HEK293 (cell line): ENCODE results near the gene ZNF524.

Experiments
- ELK4 ChIP-seq: IDR thresholded peaks from 2 replicates; pipeline ENCODE4 v1.6.1; 2011; ENCODE audit warnings: mild to moderate bottlenecking, low read depth, low read length, borderline replicate concordance
- GLI4 ChIP-seq: fragments of 450-650 bp; formaldehyde crosslinking; IDR thresholded peaks from 2 replicates; pipeline ENCODE4 v1.5.1; 2016; ENCODE audit warnings: missing biosample characterization, missing genetic modification characterization
- GLIS1 ChIP-seq: fragments of 450-650 bp; formaldehyde crosslinking; IDR thresholded peaks from 2 replicates; pipeline ENCODE4 v1.5.1; 2016; ENCODE audit warnings: missing biosample characterization, missing genetic modification characterization
- HOXC10 ChIP-seq: sonication (generic); formaldehyde crosslinking; IDR thresholded peaks from 2 replicates; pipeline ENCODE4 v1.8.1; 2023; ENCODE audit warnings: mild to moderate bottlenecking, missing genetic modification reagents
- OSR2 ChIP-seq: fragments of 450-650 bp; formaldehyde crosslinking; IDR thresholded peaks from 2 replicates; pipeline ENCODE4 v1.5.1; 2016; ENCODE audit warnings: missing biosample characterization, missing genetic modification characterization
- SP3 ChIP-seq: fragments of 450-650 bp; formaldehyde crosslinking; IDR thresholded peaks from 2 replicates; pipeline ENCODE4 v1.5.1; 2016; ENCODE audit warnings: missing biosample characterization, missing genetic modification characterization
- ZFP37 ChIP-seq: fragments of 450-650 bp; formaldehyde crosslinking; IDR thresholded peaks from 2 replicates; pipeline ENCODE4 v1.5.1; 2016; ENCODE audit warnings: missing biosample characterization, missing genetic modification characterization
- ZNF132 ChIP-seq: fragments of 450-650 bp; formaldehyde crosslinking; IDR thresholded peaks from 2 replicates; pipeline ENCODE4 v1.5.1; 2017; ENCODE audit warnings: missing biosample characterization, missing genetic modification characterization, borderline replicate concordance
- ZNF169 ChIP-seq: fragments of 450-650 bp; formaldehyde crosslinking; IDR thresholded peaks from 2 replicates; pipeline ENCODE4 v1.5.1; 2016; ENCODE audit warnings: missing biosample characterization, missing genetic modification characterization
- ZNF2 ChIP-seq: fragments of 450-650 bp; formaldehyde crosslinking; IDR thresholded peaks from 2 replicates; pipeline ENCODE4 v1.5.1; 2016; ENCODE audit warnings: missing biosample characterization, missing genetic modification characterization
- ZNF266 ChIP-seq: fragments of 450-650 bp; formaldehyde crosslinking; IDR thresholded peaks from 2 replicates; pipeline ENCODE4 v1.5.1; 2016; ENCODE audit warnings: missing biosample characterization, missing genetic modification characterization, low read depth
- ZNF302 ChIP-seq: fragments of 450-650 bp; formaldehyde crosslinking; IDR thresholded peaks from 2 replicates; pipeline ENCODE4 v1.5.1; 2016; ENCODE audit warnings: missing biosample characterization, missing genetic modification characterization, low read depth
- ZNF404 ChIP-seq: fragments of 450-650 bp; formaldehyde crosslinking; IDR thresholded peaks from 2 replicates; pipeline ENCODE4 v1.5.1; 2017; ENCODE audit warnings: missing biosample characterization, missing genetic modification characterization
- ZNF48 ChIP-seq: fragments of 450-650 bp; formaldehyde crosslinking; IDR thresholded peaks from 2 replicates; pipeline ENCODE4 v1.5.1; 2016; ENCODE audit warnings: missing biosample characterization, missing genetic modification characterization
- ZNF654 ChIP-seq: fragments of 450-650 bp; formaldehyde crosslinking; IDR thresholded peaks from 2 replicates; pipeline ENCODE4 v1.5.1; 2016; ENCODE audit warnings: low read depth, missing biosample characterization, missing genetic modification characterization
- ZNF670 ChIP-seq: fragments of 450-650 bp; formaldehyde crosslinking; IDR thresholded peaks from 2 replicates; pipeline ENCODE4 v1.5.1; 2016; ENCODE audit warnings: missing biosample characterization, missing genetic modification characterization, low read depth
- ZNF701 ChIP-seq: fragments of 450-650 bp; formaldehyde crosslinking; IDR thresholded peaks from 2 replicates; pipeline ENCODE4 v1.5.1; 2016; ENCODE audit warnings: missing biosample characterization, missing genetic modification characterization
- ZSCAN16 ChIP-seq: fragments of 450-650 bp; formaldehyde crosslinking; IDR thresholded peaks from 2 replicates; pipeline ENCODE4 v1.5.1; 2016; ENCODE audit warnings: missing biosample characterization, missing genetic modification characterization
- ZSCAN4 ChIP-seq: fragments of 450-650 bp; formaldehyde crosslinking; IDR thresholded peaks from 2 replicates; pipeline ENCODE4 v1.5.1; 2017; ENCODE audit warnings: missing biosample characterization, missing genetic modification characterization
- TF ChIP-seq, protein P1 (sequence below): fragments of 450-650 bp; formaldehyde crosslinking; conservative IDR thresholded peaks from 2 replicates; pipeline ENCODE4 v1.5.1; 2016; ENCODE audit warnings: low read depth, missing biosample characterization, missing genetic modification characterization
- TF ChIP-seq, protein P2 (sequence below): fragments of 450-650 bp; formaldehyde crosslinking; IDR thresholded peaks from 2 replicates; pipeline ENCODE4 v1.5.1; 2016; ENCODE audit warnings: missing biosample characterization, missing genetic modification characterization, borderline replicate concordance
- TF ChIP-seq, protein P3 (sequence below): fragments of 450-650 bp; formaldehyde crosslinking; IDR thresholded peaks from 2 replicates; pipeline ENCODE4 v1.5.1; 2016; ENCODE audit warnings: missing biosample characterization, missing genetic modification characterization
- TF ChIP-seq, protein P4 (sequence below): fragments of 450-650 bp; formaldehyde crosslinking; IDR thresholded peaks from 2 replicates; pipeline ENCODE4 v1.5.1; 2016; ENCODE audit warnings: missing biosample characterization, missing genetic modification characterization, borderline replicate concordance
- TF ChIP-seq, protein P5 (sequence below): fragments of 450-650 bp; formaldehyde crosslinking; IDR thresholded peaks from 2 replicates; pipeline ENCODE4 v1.5.0; 2017; ENCODE audit warnings: missing biosample characterization, missing genetic modification characterization, borderline replicate concordance

ZNF524 gene

DNA sequence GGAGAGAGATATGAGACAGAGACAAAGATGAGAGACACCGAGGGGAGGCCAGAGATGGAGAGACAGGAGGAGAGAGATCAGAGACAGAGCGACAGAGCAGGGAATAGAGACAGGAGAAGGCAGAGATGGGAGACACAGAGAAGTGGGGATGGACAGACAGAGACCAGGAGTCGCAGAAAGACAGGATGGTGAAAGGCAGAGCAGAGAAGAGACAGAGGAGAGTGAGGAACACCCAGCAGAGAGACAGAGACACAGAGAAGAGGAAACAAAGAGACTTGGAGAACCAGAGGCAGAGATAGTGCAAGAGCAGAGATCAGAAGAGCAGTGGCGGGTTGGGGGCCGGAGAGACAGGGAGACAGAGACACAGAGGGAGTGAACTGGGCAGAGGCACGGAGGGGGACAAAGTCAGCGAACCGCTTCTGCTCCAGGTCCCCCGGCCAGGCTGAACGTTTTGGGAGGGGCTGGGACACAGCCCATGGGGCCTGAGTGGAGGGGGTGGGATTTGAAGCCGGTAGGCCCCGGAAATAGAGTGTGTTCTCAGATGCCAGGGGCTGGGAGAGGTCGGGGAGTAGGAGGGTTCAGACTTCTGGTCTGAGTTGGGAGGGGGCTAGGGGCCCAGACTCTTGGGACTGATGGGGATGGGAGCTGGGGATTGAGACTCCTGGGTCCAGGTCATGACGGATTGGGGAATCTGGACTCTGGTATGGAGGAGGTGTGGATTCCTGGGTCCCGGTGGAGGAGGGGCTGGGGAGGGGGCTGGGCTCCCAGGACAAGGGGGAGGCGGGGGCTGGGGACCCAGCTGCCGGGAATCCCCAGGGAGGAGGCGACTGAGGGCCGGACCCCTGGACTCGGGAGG lies 20.1 kb upstream of the ZNF524 start (continued):
- TF ChIP-seq, protein P1, sequence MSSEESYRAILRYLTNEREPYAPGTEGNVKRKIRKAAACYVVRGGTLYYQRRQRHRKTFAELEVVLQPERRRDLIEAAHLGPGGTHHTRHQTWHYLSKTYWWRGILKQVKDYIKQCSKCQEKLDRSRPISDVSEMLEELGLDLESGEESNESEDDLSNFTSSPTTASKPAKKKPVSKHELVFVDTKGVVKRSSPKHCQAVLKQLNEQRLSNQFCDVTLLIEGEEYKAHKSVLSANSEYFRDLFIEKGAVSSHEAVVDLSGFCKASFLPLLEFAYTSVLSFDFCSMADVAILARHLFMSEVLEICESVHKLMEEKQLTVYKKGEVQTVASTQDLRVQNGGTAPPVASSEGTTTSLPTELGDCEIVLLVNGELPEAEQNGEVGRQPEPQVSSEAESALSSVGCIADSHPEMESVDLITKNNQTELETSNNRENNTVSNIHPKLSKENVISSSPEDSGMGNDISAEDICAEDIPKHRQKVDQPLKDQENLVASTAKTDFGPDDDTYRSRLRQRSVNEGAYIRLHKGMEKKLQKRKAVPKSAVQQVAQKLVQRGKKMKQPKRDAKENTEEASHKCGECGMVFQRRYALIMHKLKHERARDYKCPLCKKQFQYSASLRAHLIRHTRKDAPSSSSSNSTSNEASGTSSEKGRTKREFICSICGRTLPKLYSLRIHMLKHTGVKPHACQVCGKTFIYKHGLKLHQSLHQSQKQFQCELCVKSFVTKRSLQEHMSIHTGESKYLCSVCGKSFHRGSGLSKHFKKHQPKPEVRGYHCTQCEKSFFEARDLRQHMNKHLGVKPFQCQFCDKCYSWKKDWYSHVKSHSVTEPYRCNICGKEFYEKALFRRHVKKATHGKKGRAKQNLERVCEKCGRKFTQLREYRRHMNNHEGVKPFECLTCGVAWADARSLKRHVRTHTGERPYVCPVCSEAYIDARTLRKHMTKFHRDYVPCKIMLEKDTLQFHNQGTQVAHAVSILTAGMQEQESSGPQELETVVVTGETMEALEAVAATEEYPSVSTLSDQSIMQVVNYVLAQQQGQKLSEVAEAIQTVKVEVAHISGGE (tag by site-specific recombination): peak; percentile 12; the same call in 1 of the 2 replicates
- TF ChIP-seq ZNF701 (tag by site-specific recombination): no peak
- TF ChIP-seq, protein P2, sequence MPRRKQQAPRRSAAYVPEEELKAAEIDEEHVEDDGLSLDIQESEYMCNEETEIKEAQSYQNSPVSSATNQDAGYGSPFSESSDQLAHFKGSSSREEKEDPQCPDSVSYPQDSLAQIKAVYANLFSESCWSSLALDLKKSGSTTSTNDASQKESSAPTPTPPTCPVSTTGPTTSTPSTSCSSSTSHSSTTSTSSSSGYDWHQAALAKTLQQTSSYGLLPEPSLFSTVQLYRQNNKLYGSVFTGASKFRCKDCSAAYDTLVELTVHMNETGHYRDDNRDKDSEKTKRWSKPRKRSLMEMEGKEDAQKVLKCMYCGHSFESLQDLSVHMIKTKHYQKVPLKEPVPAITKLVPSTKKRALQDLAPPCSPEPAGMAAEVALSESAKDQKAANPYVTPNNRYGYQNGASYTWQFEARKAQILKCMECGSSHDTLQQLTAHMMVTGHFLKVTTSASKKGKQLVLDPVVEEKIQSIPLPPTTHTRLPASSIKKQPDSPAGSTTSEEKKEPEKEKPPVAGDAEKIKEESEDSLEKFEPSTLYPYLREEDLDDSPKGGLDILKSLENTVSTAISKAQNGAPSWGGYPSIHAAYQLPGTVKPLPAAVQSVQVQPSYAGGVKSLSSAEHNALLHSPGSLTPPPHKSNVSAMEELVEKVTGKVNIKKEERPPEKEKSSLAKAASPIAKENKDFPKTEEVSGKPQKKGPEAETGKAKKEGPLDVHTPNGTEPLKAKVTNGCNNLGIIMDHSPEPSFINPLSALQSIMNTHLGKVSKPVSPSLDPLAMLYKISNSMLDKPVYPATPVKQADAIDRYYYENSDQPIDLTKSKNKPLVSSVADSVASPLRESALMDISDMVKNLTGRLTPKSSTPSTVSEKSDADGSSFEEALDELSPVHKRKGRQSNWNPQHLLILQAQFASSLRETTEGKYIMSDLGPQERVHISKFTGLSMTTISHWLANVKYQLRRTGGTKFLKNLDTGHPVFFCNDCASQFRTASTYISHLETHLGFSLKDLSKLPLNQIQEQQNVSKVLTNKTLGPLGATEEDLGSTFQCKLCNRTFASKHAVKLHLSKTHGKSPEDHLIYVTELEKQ (tag by site-specific recombination): no peak
- no peak for TF ChIP-seq ZNF132 (tag by site-specific recombination)
- TF ChIP-seq, protein P3, sequence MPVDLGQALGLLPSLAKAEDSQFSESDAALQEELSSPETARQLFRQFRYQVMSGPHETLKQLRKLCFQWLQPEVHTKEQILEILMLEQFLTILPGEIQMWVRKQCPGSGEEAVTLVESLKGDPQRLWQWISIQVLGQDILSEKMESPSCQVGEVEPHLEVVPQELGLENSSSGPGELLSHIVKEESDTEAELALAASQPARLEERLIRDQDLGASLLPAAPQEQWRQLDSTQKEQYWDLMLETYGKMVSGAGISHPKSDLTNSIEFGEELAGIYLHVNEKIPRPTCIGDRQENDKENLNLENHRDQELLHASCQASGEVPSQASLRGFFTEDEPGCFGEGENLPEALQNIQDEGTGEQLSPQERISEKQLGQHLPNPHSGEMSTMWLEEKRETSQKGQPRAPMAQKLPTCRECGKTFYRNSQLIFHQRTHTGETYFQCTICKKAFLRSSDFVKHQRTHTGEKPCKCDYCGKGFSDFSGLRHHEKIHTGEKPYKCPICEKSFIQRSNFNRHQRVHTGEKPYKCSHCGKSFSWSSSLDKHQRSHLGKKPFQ (tag by site-specific recombination): no peak
- no peak for TF ChIP-seq ZFP37 (tag by site-specific recombination)
- no peak for TF ChIP-seq ZNF169 (tag by site-specific recombination)
- peak; percentile 79 for TF ChIP-seq GLIS1 (tag by site-specific recombination)
- no peak for TF ChIP-seq ZNF404 (tag by site-specific recombination)
- TF ChIP-seq ZSCAN4 (tag by site-specific recombination): no peak
- no peak for TF ChIP-seq OSR2 (tag by site-specific recombination)
- TF ChIP-seq ZNF2: no peak
- no peak for TF ChIP-seq ZNF266 (tag by site-specific recombination)
- TF ChIP-seq ZNF654 (tag by site-specific recombination): no peak
- TF ChIP-seq ZNF48 (tag by site-specific recombination): no peak
- TF ChIP-seq ZNF670: no peak
- no peak for TF ChIP-seq HOXC10
- TF ChIP-seq SP3 (tag by site-specific recombination): peak; percentile 78
- TF ChIP-seq, protein P4, sequence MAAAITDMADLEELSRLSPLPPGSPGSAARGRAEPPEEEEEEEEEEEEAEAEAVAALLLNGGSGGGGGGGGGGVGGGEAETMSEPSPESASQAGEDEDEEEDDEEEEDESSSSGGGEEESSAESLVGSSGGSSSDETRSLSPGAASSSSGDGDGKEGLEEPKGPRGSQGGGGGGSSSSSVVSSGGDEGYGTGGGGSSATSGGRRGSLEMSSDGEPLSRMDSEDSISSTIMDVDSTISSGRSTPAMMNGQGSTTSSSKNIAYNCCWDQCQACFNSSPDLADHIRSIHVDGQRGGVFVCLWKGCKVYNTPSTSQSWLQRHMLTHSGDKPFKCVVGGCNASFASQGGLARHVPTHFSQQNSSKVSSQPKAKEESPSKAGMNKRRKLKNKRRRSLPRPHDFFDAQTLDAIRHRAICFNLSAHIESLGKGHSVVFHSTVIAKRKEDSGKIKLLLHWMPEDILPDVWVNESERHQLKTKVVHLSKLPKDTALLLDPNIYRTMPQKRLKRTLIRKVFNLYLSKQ (tag by site-specific recombination): no peak
- no peak for TF ChIP-seq ZNF302 (tag by site-specific recombination)
- TF ChIP-seq GLI4: no peak
- no peak for TF ChIP-seq ZSCAN16 (tag by site-specific recombination)
- no peak for TF ChIP-seq ELK4
- TF ChIP-seq, protein P5, sequence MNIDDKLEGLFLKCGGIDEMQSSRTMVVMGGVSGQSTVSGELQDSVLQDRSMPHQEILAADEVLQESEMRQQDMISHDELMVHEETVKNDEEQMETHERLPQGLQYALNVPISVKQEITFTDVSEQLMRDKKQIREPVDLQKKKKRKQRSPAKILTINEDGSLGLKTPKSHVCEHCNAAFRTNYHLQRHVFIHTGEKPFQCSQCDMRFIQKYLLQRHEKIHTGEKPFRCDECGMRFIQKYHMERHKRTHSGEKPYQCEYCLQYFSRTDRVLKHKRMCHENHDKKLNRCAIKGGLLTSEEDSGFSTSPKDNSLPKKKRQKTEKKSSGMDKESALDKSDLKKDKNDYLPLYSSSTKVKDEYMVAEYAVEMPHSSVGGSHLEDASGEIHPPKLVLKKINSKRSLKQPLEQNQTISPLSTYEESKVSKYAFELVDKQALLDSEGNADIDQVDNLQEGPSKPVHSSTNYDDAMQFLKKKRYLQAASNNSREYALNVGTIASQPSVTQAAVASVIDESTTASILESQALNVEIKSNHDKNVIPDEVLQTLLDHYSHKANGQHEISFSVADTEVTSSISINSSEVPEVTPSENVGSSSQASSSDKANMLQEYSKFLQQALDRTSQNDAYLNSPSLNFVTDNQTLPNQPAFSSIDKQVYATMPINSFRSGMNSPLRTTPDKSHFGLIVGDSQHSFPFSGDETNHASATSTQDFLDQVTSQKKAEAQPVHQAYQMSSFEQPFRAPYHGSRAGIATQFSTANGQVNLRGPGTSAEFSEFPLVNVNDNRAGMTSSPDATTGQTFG: no peak
